GM12878 (cell line): Measurements from ENCODE around the gene OR6Y1.
A peak's percentile ranks its signal among the peaks of the same experiment; 100 is the strongest.

Experiments
- ATF7 ChIP-seq: fragments of 450-650 bp; IDR thresholded peaks from 2 replicates; pipeline ENCODE4 v1.6.1; 2016; ENCODE audit warnings: low read depth, mild to moderate bottlenecking
- CHD4 ChIP-seq: fragments of 200-600 bp; sonication (generic); IDR thresholded peaks from 2 replicates; pipeline ENCODE4 v1.6.1; 2016; ENCODE audit warnings: mild to moderate bottlenecking
- CTCF ChIP-seq, 3 experiments: IDR thresholded peaks in 2 of 3; conservative IDR thresholded peaks in 1 of 3; 2 replicates each; pipeline ENCODE4 v1.5.1; 2011; ENCODE audit warnings: low read depth in 3 of 3, low read length in 3 of 3, mild to moderate bottlenecking in 3 of 3, control low read depth in 2 of 3, moderate library complexity in 2 of 3, inconsistent platforms in 1 of 3, mixed read lengths in 1 of 3; ENCODE audit not compliant: control insufficient read depth in 2 of 3, insufficient read depth in 1 of 3; ENCODE audit errors: extremely low read depth in 1 of 3
- EZH2 ChIP-seq: IDR thresholded peaks from 2 replicates; pipeline ENCODE4 v1.6.1; 2012; ENCODE audit warnings: low read depth, mild to moderate bottlenecking, control low read depth, inconsistent platforms, low read length, borderline replicate concordance; ENCODE audit not compliant: control insufficient read depth
- KLF5 ChIP-seq: fragments of 450-650 bp; IDR thresholded peaks from 2 replicates; pipeline ENCODE4 v1.6.1; 2014; ENCODE audit warnings: mild to moderate bottlenecking; ENCODE audit not compliant: partially characterized antibody
- MAX ChIP-seq: IDR thresholded peaks from 2 replicates; pipeline ENCODE4 v1.6.1; 2012; ENCODE audit warnings: low read depth, low read length, improper control_type of control experiment
- MTA3 ChIP-seq: IDR thresholded peaks from 2 replicates; pipeline ENCODE4 v1.6.1; 2012; ENCODE audit warnings: low read length, inconsistent platforms, borderline replicate concordance
- PKNOX1 ChIP-seq: fragments of 450-650 bp; IDR thresholded peaks from 2 replicates; pipeline ENCODE4 v1.6.1; 2016; ENCODE audit warnings: mild to moderate bottlenecking
- TAF1 ChIP-seq: IDR thresholded peaks from 2 replicates; pipeline ENCODE4 v1.6.1; 2011; ENCODE audit warnings: mild to moderate bottlenecking, low read depth, low read length, borderline replicate concordance

GRCh38 chr1:158496374-158496773 is 57.8 kb downstream of the OR6Y1 start:
- no peak for TF ChIP-seq KLF5
- TF ChIP-seq EZH2, result no peak
- no peak for TF ChIP-seq ATF7
- TF ChIP-seq PKNOX1, result no peak
- peak; percentile 24 to 47 (median 27); a peak in 4 of 6 replicates for TF ChIP-seq CTCF (IDR thresholded peaks at IDR 0.05 in 2 of 3, conservative IDR thresholded peaks at IDR 0.05 in 1 of 3; ENCODE audit: control insufficient read depth in 2 of 3, extremely low read depth in 1 of 3, insufficient read depth in 1 of 3, low read depth in 3 of 3, low read length in 3 of 3)
- no peak for TF ChIP-seq MAX
- no peak for TF ChIP-seq TAF1
- TF ChIP-seq CHD4, result no peak
- TF ChIP-seq MTA3, result no peak
